CD1c-positive myeloid dendritic cell (primary cell): ENCODE data around the gene KCNQ5.

Experiments used
- DNase-seq: peaks from one replicate; pipeline ENCODE4 v3.0.0-alpha.2; 2016; ENCODE audit errors: extremely low spot score

Gene KCNQ5

GRCh38 chr6:72905705-72906478, 284.0 kb downstream of the KCNQ5 start:
- no peak for DNase-seq

GRCh38 chr6:72911463-72912155, 289.7 kb downstream of the KCNQ5 start:
- DNase-seq: no peak

GRCh38 chr6:72913797-72914196, 291.9 kb downstream of the KCNQ5 start:
- no peak for DNase-seq

GRCh38 chr6:72916298-72916697, 294.4 kb downstream of the KCNQ5 start:
- peak; percentile 6 for DNase-seq

GRCh38 chr6:72916906-72917305, 295.0 kb downstream of the KCNQ5 start:
- no peak for DNase-seq

GRCh38 chr6:72922401-72922800, 300.5 kb downstream of the KCNQ5 start:
- no peak for DNase-seq

GRCh38 chr6:72925136-72925535, 303.3 kb downstream of the KCNQ5 start:
- no peak for DNase-seq

GRCh38 chr6:72930556-72931132, 308.8 kb downstream of the KCNQ5 start:
- DNase-seq: no peak

- DNase-seq: no peak
Observed at GRCh38 chr6:72931325-72931887, 309.5 kb downstream of the KCNQ5 start.

- no peak for DNase-seq
Observed at GRCh38 chr6:72933233-72933632, 311.4 kb downstream of the KCNQ5 start.

GRCh38 chr6:72936766-72937559, 315.1 kb downstream of the KCNQ5 start:
- no peak for DNase-seq

GRCh38 chr6:72938104-72938503, 316.2 kb downstream of the KCNQ5 start:
- no peak for DNase-seq

GRCh38 chr6:72939004-72939403, 317.1 kb downstream of the KCNQ5 start:
- no peak for DNase-seq

- DNase-seq: no peak
Observed at GRCh38 chr6:72940265-72940664, 318.4 kb downstream of the KCNQ5 start.

- DNase-seq: no peak
Observed at GRCh38 chr6:72941263-72941662, 319.4 kb downstream of the KCNQ5 start.

GRCh38 chr6:72941751-72942150, 319.9 kb downstream of the KCNQ5 start:
- DNase-seq: no peak

GRCh38 chr6:72943699-72944098, 321.8 kb downstream of the KCNQ5 start:
- no peak for DNase-seq

GRCh38 chr6:72944660-72945059, 322.8 kb downstream of the KCNQ5 start:
- no peak for DNase-seq

- DNase-seq: no peak
Observed at GRCh38 chr6:72946774-72947173, 324.9 kb downstream of the KCNQ5 start.

- DNase-seq: no peak
Observed at GRCh38 chr6:72947534-72947933, 325.7 kb downstream of the KCNQ5 start.

GRCh38 chr6:72948153-72948552, 326.3 kb downstream of the KCNQ5 start:
- DNase-seq: no peak
